Activated CD8-positive, alpha-beta memory T cell treated with anti-CD3 and anti-CD28 coated beads for 1 hour (primary cell): ENCODE measurements around the gene CEP20.

Source experiments
- DNase-seq, 2 donors: peaks; one replicate each; pipeline ENCODE4 v3.0.0-alpha.2; 2020; ENCODE audit warnings: low read depth in 1 of 2; ENCODE audit errors: extremely low read depth in 1 of 2

CEP20 gene

GRCh38 chr16:15834502-15834901 is 53.9 kb downstream of the CEP20 start:
- DNase-seq, result no peak

GRCh38 chr16:15833541-15833940 is 54.9 kb downstream of the CEP20 start:
- DNase-seq, result no peak

- no peak for DNase-seq
Observed at GRCh38 chr16:15832241-15832640, 56.2 kb downstream of the CEP20 start.

- DNase-seq, result no peak
Observed at GRCh38 chr16:15830832-15831451, 57.5 kb downstream of the CEP20 start.

GRCh38 chr16:15829460-15829859 is 58.9 kb downstream of the CEP20 start:
- DNase-seq, result no peak

- DNase-seq, result no peak
Observed at GRCh38 chr16:15827709-15828343, 60.6 kb downstream of the CEP20 start.

- DNase-seq, result no peak
Observed at GRCh38 chr16:15827299-15827698, 61.1 kb downstream of the CEP20 start.

GRCh38 chr16:15825750-15826305 is 62.6 kb downstream of the CEP20 start:
- no peak for DNase-seq

- no peak for DNase-seq
Observed at GRCh38 chr16:15822957-15823356, 65.4 kb downstream of the CEP20 start.

GRCh38 chr16:15820837-15821236 is 67.6 kb downstream of the CEP20 start:
- DNase-seq, result no peak

GRCh38 chr16:15819046-15819445 is 69.4 kb downstream of the CEP20 start:
- no peak for DNase-seq

GRCh38 chr16:15817446-15817845 is 71.0 kb downstream of the CEP20 start:
- no peak for DNase-seq

GRCh38 chr16:15816228-15816627 is 72.2 kb downstream of the CEP20 start:
- no peak for DNase-seq
